Activated CD4-positive, alpha-beta T cell treated with anti-CD3 and anti-CD28 coated beads for 1 hour (primary cell): ENCODE measurements around the gene ARCN1.
"Not testable (repeated sequence)": the region's sequence is repeated elsewhere in the genome, so short reads cannot be mapped to it uniquely, and the experiment has no call there.

Experiments used
- DNase-seq: peaks from one replicate; pipeline ENCODE4 v3.0.0-alpha.2; 2020

ARCN1 gene

DNA sequence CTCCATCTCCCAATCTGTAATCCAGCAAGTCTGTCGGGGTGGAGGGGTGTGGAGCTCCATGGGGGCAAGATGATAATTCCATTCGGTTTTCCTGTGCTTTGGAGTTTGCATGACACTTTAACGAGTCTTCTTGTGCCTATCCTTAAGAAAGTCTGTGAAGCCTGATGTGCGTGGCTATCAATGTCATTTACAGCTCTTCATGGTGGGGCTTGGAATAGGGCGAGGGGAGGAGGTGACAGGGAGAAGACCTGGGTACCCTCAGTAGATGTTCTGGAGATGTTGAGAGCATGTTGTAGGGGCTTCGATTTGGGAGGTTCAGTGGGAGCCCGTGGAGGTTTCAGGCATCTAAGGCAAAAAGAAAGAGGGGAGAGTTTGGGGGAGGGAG is 34.6 kb downstream of the ARCN1 start:
- DNase-seq: no peak

DNA sequence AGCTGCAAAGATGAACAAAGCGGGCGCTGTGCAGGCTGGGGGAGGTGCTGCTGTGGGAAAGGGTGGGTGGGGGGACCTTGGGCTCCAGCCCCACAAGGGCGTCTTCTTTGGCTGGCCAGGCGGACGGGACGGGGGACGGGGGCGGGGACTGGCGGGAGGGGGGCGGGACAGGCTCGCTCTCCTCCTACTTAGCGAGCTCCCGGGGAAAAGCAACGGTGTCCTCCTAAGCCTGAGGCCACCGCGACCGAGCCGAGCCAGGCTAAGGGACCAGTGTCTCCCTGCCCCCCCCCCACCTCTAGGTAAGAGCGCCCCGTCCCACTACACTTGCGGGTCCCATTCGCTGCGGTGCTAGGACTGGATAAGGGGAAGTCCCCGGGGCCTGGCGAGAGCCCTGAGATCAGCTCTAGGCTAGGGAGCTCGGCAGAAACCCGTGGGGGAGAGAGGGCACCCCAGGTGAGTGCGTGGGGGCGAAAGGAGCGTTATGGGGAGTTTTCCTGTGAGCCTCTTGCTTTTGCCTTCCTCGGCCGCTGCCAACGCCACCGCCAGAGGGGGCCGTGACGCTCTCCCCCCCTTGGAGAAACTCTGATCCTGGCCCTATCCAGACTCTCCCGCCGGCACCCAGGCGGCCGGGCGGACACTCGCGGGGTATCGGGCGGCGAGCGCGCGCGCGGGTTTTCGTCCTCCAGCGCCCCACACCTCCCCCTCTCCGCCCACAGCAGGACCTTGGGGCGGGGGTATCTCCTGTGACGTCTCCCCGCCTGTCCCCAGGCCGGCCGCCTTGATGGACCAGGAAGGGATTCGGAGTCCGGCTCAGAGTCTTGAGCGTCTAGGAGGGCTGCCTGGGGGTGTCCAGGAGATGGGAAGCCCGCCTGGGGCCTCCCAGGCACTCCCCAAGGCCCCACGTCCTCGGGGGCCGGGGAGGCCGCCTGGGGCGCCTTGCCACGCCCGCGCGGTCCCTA is 35.5 kb downstream of the ARCN1 start, which contains the start of gene PHLDB1:
Gene PHLDB1 (plus strand): TSS at position 215 of the 959 bp plus-strand sequence. CDS start 6,222 bp downstream, outside the sequence.
- DNase-seq: peak; percentile 32

GRCh38 chr11:118608360-118609227 is 36.4 kb downstream of the ARCN1 start:
- DNase-seq: peak; percentile 91

DNA sequence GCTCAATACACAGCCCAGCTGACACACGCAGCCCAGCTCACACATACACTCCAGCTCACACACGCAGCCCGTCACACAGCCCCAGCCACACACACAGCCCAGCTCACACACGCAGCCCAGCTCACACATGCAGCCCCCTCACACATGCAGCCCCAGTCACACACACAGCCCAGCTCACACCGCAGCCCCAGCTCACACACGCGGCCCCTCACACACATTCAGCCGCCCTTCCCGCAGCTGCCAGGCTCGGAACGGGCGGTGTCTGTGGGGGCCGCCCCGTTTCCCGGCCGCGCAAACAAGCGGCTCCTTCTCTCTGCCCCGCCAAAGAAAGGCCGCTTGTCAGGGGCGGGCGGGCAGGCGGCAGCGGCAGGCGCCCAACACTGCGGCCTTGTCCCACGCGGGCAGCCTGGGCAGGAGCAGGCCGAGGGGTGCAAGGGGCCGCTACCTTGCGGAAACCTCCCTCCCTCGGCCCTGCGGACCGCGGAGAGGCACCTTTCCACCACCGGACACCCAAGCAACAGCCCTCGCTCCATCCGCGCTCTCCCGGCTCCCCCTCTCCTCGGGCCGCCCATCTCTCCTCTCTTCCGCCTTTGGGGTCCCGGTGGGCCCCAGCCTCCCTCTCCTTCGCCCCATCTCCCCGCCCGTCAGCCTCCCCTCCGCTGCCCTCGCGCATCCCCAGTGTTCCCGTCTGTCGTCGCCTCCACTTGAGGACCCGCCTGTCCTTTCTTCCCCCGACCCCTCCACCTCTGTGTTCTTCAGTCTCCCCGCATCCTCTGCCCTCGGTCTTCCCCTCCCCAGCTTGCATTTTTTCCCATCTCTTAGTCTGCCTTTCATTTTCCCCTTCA is 37.4 kb downstream of the ARCN1 start:
- peak; percentile 16 for DNase-seq

- no peak for DNase-seq
These were observed 38.1 kb downstream of the ARCN1 start for GRCh38 chr11:118610225-118610772.

- DNase-seq: peak; percentile 79
These were observed 38.7 kb downstream of the ARCN1 start for GRCh38 chr11:118610773-118611432.

DNA sequence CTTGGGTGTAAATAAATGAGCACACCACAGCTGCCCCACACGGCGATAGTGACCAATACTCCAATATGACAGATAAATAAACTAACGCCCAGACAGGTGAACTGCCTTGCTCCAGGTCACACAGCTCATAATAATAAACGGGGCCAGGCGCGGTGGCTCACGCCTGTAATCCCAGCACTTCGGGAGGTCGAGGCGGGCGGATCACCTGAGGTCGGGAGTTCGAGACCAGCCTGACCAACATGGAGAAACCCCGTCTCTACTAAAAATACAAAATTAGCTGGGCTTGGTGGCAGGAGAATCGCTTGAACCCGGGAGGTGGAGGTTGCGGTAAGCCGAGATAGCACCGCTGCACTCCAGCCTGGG is 39.2 kb downstream of the ARCN1 start:
- DNase-seq: not testable (repeated sequence)

- no peak for DNase-seq
These were observed 40.2 kb downstream of the ARCN1 start for GRCh38 chr11:118612378-118612777.

DNA sequence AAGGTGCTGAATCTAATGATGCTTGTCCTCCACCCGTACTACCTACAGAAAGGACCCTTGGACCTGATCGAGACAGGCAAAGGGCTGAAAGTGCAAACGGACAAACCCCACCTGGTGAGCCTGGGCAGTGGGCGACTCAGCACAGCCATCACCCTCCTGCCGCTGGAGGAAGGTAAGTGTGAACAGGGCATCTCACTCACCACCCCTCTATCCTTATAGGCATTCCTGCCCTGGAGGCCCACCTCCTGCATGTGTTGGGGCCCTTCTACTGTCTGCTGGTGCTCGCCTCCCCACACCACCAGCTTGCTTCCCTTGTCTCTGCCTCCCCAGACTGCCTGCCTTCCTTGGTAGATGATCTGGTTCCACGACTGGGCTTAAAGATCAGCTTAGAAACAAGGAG is 42.3 kb downstream of the ARCN1 start:
- no peak for DNase-seq

DNA sequence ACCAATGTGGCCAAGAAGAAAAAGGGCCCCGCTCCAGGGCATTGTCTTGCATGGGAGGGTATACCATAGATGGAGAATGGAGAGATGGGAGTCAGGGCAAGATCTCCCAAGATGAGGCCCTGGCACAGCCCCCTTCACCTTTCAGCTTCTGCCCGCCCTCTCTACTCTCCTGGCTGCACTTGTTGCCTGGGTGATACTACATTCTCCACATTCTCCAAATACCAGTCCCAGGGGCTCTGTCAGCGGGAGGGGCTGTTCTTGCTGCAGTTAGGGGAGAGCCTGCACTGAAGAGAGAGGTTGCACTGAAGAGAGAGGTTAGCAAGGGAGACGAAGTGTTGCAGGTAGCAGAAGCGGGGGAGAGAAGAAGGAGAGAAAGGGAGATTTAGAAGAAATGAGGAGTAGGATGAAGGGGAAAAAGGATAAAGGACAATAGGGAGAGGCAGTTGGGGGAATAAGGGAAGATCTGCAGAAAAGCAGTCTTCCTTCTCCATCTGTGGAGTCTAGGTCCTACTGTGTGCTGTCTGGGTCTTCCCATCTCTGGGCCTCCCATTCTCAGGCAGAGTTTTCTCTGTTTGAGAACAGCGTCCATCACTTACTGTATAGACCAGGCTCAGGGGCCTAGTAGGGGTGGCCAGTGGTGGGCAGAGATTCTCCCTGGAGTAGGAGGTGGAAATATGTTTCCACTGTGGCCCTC is 43.2 kb downstream of the ARCN1 start:
- DNase-seq: no peak

DNA sequence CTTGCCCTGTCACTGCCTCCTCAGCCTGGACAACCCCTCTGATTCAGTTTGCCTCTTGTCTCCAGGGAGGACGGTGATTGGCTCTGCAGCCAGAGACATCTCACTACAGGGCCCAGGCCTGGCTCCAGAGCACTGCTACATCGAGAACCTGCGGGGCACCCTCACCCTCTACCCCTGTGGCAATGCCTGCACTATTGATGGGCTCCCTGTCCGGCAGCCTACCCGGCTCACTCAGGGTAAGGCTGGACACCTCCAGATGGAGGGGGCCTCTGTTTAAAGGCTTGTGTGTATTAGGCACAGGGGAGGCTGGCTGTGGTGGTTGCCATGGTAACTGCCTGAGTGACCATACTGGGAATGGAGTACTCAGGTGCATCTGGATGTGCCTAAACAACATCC is 43.8 kb downstream of the ARCN1 start:
- no peak for DNase-seq

- no peak for DNase-seq
These were observed 46.1 kb downstream of the ARCN1 start for GRCh38 chr11:118618115-118618990.

DNA sequence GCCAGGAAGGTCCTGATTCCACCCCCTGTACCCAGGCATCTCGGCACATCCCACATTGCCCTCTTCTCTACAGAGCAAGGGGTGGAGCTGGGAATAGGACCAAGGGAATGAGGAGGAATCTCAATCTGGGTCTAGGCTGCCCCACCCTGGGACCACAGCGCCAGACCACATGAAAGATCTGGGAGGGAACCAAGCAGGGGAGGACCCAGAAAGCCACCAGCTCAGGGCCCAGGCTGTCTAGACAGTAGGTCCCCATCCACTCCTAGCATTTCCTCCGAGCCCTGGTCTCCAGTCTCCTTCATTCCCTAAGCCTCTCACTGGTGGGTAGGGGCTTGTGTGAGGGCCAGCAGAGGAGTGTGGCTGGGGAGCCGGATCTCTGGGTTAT is 46.8 kb downstream of the ARCN1 start:
- no peak for DNase-seq

DNA sequence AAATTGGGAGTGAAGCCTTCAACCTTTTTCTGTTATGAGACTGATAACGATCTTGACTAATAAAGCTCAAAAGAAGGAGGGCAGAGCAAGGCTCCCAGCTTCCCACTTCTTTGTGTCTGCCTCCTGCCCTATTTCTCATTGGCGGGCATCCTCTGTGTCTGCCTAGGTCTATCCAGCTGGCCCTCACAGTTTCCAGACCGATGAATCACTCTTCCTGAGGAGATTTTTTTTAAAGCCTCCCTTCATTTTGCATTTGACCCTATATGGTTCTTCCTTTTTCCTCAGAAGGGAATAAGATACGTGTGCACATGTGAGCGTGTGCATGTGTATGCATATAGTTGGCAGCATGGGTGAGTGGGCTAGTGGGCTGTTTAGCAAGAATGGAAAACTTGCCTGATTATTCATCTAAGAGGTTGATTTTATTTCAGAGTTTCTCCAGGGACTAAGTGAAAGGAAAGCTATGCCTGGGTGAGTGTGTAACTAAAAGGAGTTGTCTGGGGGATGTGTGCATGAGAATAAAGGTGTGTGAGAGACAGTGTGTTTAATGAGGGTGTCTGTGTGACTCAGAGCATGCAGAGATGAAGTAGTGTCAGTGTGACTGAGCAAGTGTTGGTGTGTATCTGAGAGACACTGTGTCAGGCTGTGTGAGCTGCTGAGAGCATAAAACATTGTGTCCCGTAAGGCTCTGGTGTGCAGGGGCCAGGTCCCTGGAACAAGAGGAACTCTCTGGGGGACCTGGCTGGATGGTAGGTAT is 47.4 kb downstream of the ARCN1 start:
- DNase-seq: no peak

DNA sequence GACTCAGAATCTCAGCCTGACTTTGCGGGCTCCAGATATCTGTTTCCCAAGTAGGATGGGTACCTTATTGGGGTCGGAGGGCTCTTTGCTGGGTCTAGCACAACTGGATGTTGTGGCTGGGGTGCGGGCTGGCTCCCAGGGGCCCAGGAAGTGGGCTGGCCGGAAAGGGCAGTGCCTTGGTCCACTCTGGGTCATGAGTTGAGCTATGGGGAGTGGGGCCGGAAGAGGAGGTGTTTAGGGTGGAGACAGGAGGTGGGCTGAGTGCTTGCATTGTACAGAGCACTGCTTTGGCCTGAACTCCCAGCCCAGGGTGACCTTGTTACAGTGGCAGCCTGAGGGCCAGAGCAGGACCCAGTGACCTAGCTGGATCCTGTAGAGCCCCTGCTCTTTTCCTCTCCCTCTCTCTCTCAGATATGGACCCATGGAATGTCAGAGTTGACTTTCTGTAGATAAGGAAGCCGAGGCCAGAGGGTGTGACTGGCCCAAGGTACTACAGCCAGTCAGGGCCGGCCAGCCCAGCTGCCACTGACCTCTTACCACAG is 48.4 kb downstream of the ARCN1 start:
- no peak for DNase-seq

- no peak for DNase-seq
These were observed 49.0 kb downstream of the ARCN1 start for GRCh38 chr11:118621071-118621783.

GRCh38 chr11:118621784-118622375 is 49.7 kb downstream of the ARCN1 start:
- DNase-seq: no peak
